Esophagus squamous epithelium (tissue), 4 donors: ENCODE data around the gene MMP2.

Experiments
- CTCF ChIP-seq, 6 experiments: fragments of 450-650 bp in 4 of 6; fragments of 200-600 bp in 2 of 6; sonication (generic) in 2 of 6; IDR thresholded peaks; one replicate each; pipeline ENCODE4 v1.5.1; 2016 to 2019; ENCODE audit warnings: antibody characterized with exemption in 6 of 6, mild to moderate bottlenecking in 4 of 6, moderate library complexity in 4 of 6
- POLR2A ChIP-seq, 4 donors: fragments of 450-650 bp; IDR thresholded peaks; one replicate each; pipeline ENCODE4 v1.6.1; 2017; ENCODE audit warnings: antibody characterized with exemption in 4 of 4, mild to moderate bottlenecking in 4 of 4, moderate library complexity in 3 of 4

- no peak for TF ChIP-seq CTCF (IDR thresholded peaks at IDR 0.05)
- no peak for TF ChIP-seq POLR2A (IDR thresholded peaks at IDR 0.05)
These were observed 11.1 kb upstream of the MMP2 start for GRCh38 chr16:55467898-55468297.
